HG03039 (cell line): ENCODE measurements around the gene MYO1E.
"Not testable (repeated sequence)": the region's sequence is repeated elsewhere in the genome, so short reads cannot be mapped to it uniquely, and the experiment has no call there.

Experiments
- ATAC-seq: cut with Tn5 transposase; IDR thresholded peaks from one replicate; pipeline ENCODE4 v1.9.1; 2021; ENCODE audit warnings: mild to moderate bottlenecking, moderate library complexity; ENCODE audit not compliant: unreplicated experiment

MYO1E gene

DNA sequence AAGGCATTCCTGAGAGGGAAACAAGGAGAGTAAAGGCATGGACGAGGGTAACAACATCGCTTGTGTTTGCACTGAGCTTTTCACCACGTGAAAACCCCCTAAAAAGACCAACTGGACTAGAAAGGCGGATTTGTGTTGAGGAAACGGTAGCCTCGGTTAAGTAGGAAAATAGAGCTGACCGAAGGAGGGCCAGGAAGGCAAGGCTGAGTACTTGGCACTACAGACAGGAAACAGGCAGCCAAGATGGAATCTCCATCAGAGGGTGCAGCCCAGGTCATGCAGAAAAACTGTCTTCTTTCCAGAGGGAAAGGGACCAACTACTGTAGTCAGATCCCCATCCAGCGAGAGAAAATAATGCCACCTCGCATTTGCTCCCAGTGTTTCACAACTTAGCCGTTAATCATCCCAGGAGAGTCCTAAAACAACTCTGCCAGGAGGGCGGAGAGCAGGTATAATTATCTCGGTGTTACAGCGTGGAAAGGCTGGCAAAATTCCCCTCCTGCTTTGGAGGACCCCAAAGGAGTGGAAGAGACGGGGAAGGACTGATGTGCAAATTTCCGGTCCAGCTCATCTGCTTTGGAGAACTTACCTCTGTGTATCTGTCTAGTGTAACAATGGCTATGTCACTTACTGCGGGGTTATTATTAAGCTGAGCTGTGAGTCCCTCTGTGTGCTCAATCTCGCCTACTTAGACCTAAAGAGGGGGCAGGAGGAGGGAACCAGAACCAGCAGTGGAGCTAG is 77.2 kb downstream of the MYO1E start:
- no peak for ATAC-seq

- ATAC-seq, result no peak
Observed at GRCh38 chr15:59294574-59295260, 78.0 kb downstream of the MYO1E start.

DNA sequence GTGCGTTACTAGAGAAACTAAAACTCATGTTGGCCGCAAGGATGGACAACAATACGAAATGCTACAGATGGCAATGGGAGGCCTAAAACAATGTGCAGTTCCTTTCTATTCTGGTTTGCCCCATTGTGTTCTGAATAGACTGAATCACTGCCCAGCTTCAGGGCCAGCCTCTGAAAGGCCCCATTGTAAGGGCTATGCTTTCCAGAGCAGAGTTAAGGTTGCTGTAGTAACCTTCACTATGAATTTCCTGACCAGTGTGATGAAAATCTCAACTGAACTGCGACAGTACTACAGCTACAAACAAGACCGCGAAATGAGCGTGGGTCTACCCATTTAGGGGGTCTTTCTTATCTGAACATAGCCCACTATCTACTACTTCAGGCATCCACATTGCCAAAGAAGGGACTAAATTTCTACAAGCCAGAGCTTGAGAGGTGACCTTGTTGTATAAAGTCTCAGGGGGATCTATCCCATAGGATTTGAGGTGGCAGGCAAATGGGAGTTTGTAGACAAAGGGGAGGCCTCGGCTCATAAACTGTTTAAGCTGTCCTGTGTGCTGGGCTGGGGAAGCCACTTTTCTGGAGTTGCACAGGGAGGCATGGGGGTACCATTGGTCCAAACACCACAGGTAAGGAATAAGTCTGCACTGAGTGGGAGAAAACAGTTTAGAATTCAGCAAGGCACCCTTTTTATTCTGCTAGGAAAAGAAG is 80.1 kb downstream of the MYO1E start:
- ATAC-seq, result no peak

- no peak for ATAC-seq
Observed at GRCh38 chr15:59291213-59291549, 81.5 kb downstream of the MYO1E start.

DNA sequence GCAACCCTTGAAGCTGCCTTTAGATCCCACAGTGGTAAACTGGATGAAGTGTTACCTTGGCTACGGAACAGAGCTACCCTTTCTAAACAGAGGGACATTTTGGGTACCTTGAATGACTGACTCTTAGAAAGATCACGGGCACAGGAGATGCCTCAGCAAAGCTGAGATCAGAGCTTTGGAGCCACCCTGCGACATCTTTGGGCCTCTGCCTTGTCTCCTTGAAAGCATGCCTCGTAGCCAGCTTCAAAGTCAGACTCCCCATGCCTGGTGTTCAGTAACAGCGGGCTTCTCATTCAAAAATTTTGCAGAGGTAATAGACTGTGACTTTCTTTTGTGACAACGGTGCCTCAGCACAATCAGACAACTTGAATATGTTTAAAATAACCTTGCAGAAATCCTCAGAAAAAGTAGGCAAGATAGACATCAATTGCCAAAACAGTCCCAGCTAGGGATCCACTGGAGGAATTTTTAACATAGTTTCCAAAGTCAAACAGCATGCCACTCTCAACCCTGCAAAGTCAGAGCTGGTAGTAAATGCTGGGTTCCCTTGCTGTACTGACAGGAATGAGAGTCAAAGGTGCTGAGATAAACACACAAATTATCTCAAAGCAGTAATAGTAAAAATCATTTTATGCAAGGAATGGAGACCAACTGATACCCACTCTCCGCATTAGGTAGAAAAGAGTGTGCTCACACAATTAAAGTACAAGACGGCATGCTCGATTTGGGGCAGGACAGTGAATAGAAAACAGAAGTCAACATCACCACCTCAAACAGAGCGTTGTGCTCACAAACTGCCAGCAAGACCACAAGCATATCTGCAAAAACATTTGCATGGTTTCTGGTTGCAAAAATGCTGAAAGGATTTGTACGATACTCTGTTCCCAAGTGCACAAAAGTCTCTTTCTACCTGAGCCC is 82.1 kb downstream of the MYO1E start:
- no peak for ATAC-seq

- ATAC-seq, result no peak
Observed at GRCh38 chr15:59289574-59289973, 83.1 kb downstream of the MYO1E start.

GRCh38 chr15:59283717-59284391 is 88.8 kb downstream of the MYO1E start:
- no peak for ATAC-seq

DNA sequence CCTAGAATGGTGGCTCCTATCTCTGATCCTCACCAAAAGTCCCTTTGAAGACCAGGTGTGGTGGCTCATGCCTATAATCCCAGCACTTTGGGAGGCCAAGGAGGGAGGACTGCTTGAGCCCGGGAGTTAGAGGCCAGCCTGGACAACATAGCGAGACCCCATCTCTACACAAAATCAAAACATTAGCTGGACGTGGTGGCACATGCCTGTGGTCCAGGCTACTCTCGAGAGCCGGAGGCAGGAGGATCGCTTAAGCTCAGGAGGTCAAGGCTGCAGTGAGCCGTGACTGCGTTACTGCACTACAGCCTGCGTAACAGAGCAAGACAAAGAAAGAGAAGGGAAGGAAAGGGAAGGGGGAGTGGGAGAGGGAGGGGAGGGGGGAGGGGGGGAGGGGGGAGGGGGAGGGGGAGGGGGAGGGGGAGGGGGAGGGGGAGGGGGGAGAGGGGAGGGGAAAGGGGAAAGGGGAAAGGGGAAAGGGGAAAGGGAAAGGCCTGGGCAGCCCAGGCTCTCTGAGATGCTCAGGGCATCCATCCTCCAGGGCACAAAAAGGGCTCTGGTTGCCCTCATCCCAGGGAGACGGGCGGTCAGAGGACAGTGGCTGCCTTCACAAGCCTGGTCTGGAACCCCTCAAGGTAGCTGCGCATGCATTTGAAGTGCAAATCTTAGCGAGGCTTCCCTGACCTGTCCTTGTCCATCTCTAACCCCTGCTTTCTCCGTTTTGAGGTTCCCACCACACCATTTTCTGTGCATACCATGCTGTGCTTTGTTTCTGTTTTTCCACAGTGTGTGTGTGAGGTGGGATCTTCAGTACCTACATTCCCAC is 89.9 kb downstream of the MYO1E start:
- ATAC-seq, result no peak

- ATAC-seq, result no peak
Observed at GRCh38 chr15:59281699-59282098, 91.0 kb downstream of the MYO1E start.

GRCh38 chr15:59280855-59281254 is 91.8 kb downstream of the MYO1E start:
- no peak for ATAC-seq

DNA sequence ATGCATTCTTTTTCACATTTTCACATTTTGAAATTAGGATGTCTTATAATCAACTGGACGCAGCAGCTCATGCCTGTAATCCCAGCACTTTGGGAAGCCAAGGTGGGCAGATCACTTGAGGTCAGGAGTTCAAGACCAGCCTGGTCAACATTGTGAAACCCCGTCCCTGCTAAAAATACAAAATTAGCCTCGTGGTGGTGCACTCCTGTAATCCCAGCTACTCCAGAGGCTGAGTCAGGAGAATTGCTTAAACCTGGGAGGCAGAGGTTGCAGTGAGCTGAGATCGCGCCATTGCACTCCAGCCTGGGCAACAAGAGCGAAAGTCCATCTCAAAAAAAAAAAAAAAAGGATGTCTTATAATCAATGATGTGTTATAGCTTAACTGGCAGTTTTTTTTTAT is 92.4 kb downstream of the MYO1E start:
- ATAC-seq, result not testable (repeated sequence)

GRCh38 chr15:59279023-59279422 is 93.6 kb downstream of the MYO1E start:
- ATAC-seq, result no peak

- ATAC-seq, result no peak
Observed at GRCh38 chr15:59278120-59278519, 94.6 kb downstream of the MYO1E start.

DNA sequence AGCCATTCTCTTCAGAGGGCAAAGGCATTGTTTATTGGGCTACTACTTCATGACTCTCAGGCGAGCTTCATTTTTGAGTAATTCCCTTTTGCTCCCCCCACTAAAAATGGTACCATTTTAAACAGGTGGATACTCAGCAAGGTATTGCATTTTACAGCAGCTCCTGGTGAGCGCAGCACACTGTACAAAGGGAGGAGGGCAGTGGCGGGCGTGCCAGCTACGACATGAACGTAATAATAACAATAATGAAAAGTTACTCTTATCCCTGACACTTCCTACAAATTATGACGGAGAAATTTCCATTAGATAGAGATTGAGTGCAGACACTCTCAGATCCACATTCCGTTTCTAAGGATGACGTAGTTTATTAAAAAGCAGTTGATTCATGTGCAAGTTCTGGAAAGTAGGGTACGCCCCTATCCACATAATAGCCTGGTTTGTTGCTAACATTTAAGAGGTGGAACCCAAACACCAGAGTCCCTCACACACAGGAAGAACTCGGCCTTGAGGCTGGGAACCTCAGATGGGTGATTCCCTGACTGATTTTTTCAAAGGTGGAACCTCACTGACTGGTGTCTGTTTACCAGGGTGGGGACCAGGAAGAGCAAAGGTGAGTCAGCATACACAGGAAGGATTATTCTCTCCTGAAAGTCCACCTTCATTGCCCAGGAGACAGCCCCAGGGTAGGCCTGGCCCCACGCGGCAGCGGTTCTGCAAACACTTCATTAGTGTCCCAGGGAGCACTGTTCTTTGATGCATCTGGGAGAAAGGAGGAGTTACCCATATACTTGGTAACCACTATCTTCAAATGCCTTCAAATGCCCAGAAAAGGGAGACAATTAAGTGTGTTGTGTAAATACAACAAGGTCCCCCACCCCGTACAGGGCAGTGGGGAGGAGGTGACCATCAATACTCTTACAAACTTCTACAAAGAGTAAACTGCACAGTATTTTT is 96.2 kb downstream of the MYO1E start:
- no peak for ATAC-seq

- no peak for ATAC-seq
Observed at GRCh38 chr15:59274126-59274970, 98.3 kb downstream of the MYO1E start.

GRCh38 chr15:59273234-59273633 is 99.4 kb downstream of the MYO1E start:
- ATAC-seq, result no peak

DNA sequence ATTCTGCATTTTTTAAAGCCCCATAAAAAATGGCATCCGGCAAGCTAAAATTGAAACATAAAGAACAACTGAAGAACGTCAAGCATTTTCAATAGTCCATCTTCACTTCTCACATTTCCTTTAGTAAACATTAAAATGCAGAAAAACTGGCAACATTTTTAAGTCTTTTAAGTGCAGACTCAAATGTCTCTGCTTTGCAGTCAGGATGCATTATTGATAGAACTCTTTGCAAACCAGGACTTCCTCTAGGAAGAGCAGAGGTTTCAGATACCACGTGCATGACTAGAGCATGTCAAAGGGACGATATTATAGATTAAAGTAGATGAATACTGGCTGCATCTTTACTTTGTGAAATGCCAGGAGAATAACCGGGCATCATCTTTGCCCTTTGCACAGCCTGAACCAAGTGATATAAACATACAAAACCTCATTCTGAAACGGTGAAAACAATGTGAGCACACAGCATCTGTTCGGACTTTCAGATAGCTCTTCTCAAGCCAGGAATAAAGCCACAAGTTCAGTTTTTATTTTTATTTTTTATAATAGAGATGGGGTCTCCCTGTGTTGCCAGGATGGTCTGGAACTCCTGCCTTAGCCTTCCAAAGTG is 101.0 kb downstream of the MYO1E start:
- no peak for ATAC-seq
